Measurements from ENCODE around the gene CAMTA1. TPM values are rescaled to one million over a fixed set of nuclear protein-coding genes. Genes with fewer than 3 reads are reported as not detected.

The CAMTA1 gene
- total and polyA plus RNA-seq, 2 experiments from 2014 or later, result 89.0 to 145 TPM

DNA sequence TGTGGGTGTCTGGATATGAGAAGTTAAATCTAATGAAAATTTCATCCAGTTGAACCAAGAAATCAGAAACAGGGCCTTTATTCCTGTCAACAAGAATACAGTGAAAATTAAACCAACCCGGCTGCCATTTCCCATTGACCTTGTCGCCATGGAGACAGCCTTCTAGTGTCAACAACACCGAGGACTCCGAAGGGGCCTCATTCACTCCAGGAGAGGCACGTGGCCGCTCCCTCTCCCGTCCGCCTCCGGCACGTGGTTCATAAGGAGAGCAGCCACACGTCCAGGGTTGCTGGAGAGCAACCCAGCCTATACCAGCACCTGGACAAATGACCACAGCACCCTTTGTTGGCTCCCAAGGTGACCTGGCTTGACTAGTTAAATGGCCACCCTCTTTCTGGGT lies 865.5 kb downstream of the CAMTA1 start:
- Histone ChIP-seq H3K4me1 (ENCODE audit: insufficient read depth) (no peaks in the 10 kb centered on the region), H3K27me3 (no peaks in the 10 kb centered on the region), H3K36me3 (replicated peaks; ENCODE audit: insufficient read depth, low read depth) (no peaks in the 10 kb centered on the region), H3K27ac (no peak overlapping the region), H3K79me2 (no peaks in the 10 kb centered on the region), H3K9me2 (replicated peaks; ENCODE audit: insufficient read depth) (no peaks in the 10 kb centered on the region), H2AFZ (no peak overlapping the region), H3K9me3 (ENCODE audit: low read depth) (no peaks in the 10 kb centered on the region), H4K20me1 (ENCODE audit: insufficient read depth, poor library complexity, severe bottlenecking) (no peaks in the 10 kb centered on the region), H3K4me3 (no peak overlapping the region), H3K4me2 (no peak overlapping the region)
- DNase-seq (ENCODE audit: low spot score), result peak; percentile 73
- WGBS (ENCODE audit: low lambda C conversion rate, missing lambda C conversion rate), result 45% methylated on average over 11 of the region's 11 CpGs
- TF ChIP-seq, protein P1, sequence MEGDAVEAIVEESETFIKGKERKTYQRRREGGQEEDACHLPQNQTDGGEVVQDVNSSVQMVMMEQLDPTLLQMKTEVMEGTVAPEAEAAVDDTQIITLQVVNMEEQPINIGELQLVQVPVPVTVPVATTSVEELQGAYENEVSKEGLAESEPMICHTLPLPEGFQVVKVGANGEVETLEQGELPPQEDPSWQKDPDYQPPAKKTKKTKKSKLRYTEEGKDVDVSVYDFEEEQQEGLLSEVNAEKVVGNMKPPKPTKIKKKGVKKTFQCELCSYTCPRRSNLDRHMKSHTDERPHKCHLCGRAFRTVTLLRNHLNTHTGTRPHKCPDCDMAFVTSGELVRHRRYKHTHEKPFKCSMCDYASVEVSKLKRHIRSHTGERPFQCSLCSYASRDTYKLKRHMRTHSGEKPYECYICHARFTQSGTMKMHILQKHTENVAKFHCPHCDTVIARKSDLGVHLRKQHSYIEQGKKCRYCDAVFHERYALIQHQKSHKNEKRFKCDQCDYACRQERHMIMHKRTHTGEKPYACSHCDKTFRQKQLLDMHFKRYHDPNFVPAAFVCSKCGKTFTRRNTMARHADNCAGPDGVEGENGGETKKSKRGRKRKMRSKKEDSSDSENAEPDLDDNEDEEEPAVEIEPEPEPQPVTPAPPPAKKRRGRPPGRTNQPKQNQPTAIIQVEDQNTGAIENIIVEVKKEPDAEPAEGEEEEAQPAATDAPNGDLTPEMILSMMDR (IDR thresholded peaks at IDR 0.05; ENCODE audit: poor library complexity), result no peak
- no peak for TF ChIP-seq EZH2phosphoT487 (IDR thresholded peaks at IDR 0.05; ENCODE audit: low read depth, severe bottlenecking, unreplicated experiment)
- no peak for TF ChIP-seq EZH2 (IDR thresholded peaks at IDR 0.05; ENCODE audit: borderline replicate concordance)

DNA sequence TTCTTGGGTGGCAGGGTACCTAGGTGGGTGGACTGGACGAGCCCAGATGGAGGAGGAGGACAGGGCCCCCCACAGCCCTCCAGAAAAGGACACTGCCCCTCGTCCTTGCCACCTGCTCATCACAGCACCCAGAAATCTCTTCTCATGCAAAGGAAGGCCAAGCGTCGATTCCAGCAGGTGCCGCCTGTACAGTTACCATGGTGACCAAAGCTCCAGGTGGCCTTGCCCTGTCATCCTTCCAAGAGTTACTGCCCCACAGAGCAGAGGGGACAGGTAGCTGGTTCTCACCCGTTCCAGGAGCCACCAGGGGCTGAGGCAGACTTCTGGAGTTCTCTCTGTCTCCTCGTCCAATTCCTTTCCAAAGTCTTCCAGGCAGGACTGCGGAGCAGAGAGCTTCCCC lies 865.9 kb downstream of the CAMTA1 start:
- Histone ChIP-seq H3K27me3 (no peaks in the 10 kb centered on the region), H2AFZ (no peak overlapping the region), H3K36me3 (replicated peaks; ENCODE audit: insufficient read depth, low read depth) (no peaks in the 10 kb centered on the region), H3K4me3 (no peak overlapping the region), H3K9me3 (ENCODE audit: low read depth) (no peaks in the 10 kb centered on the region), H4K20me1 (ENCODE audit: insufficient read depth, poor library complexity, severe bottlenecking) (no peaks in the 10 kb centered on the region), H3K79me2 (no peaks in the 10 kb centered on the region), H3K9me2 (replicated peaks; ENCODE audit: insufficient read depth) (no peaks in the 10 kb centered on the region), H3K4me2 (no peak overlapping the region), H3K27ac (no peak overlapping the region), H3K4me1 (ENCODE audit: insufficient read depth) (no peaks in the 10 kb centered on the region)
- no peak for DNase-seq (ENCODE audit: low spot score)
- 87% methylated on average over 8 of the region's 8 CpGs for WGBS (ENCODE audit: low lambda C conversion rate, missing lambda C conversion rate)
- TF ChIP-seq EZH2 (IDR thresholded peaks at IDR 0.05; ENCODE audit: borderline replicate concordance) (no peak), EZH2phosphoT487 (IDR thresholded peaks at IDR 0.05; ENCODE audit: low read depth, severe bottlenecking, unreplicated experiment) (no peak)
- TF ChIP-seq, protein P1 (IDR thresholded peaks at IDR 0.05; ENCODE audit: poor library complexity), result no peak

GRCh38 chr1:7652061-7652460 lies 866.8 kb downstream of the CAMTA1 start:
- Histone ChIP-seq H3K4me3 (no peak overlapping the region), H3K9me2 (replicated peaks; ENCODE audit: insufficient read depth) (no peaks in the 10 kb centered on the region), H3K27me3 (no peaks in the 10 kb centered on the region), H2AFZ (no peak overlapping the region), H3K79me2 (no peaks in the 10 kb centered on the region), H3K4me1 (ENCODE audit: insufficient read depth) (no peaks in the 10 kb centered on the region), H3K4me2 (no peak overlapping the region), H3K27ac (no peak overlapping the region), H4K20me1 (ENCODE audit: insufficient read depth, poor library complexity, severe bottlenecking) (no peaks in the 10 kb centered on the region), H3K9me3 (ENCODE audit: low read depth) (no peaks in the 10 kb centered on the region), H3K36me3 (replicated peaks; ENCODE audit: insufficient read depth, low read depth) (no peaks in the 10 kb centered on the region)
- WGBS (ENCODE audit: low lambda C conversion rate, missing lambda C conversion rate), result 65% methylated on average over 7 of the region's 7 CpGs
- DNase-seq (ENCODE audit: low spot score), result no peak
- TF ChIP-seq EZH2 (IDR thresholded peaks at IDR 0.05; ENCODE audit: borderline replicate concordance) (no peak), EZH2phosphoT487 (IDR thresholded peaks at IDR 0.05; ENCODE audit: low read depth, severe bottlenecking, unreplicated experiment) (no peak)
- TF ChIP-seq, protein P1 (IDR thresholded peaks at IDR 0.05; ENCODE audit: poor library complexity), result no peak

Data from hepatocyte (in vitro differentiated cells).